NCI-H2227 treated with DMSO at 0.1 percent for 48 hours (cell line): Measurements from ENCODE around the gene LIMA1.
"Not testable (repeated sequence)": the region's sequence is repeated elsewhere in the genome, so short reads cannot be mapped to it uniquely, and the experiment has no call there.

ENCODE experiments used
- DNase-seq: peaks from one replicate; lab custom pipeline; 2025; lab: John Stamatoyannopoulos, UW

The LIMA1 gene

GRCh38 chr12:50287271-50287670 is 4.0 kb upstream of the LIMA1 start:
- DNase-seq, result no peak

- DNase-seq, result no peak
Measured at GRCh38 chr12:50285253-50285652, 1.9 kb upstream of the LIMA1 start.

- no peak for DNase-seq
Measured at GRCh38 chr12:50282721-50283228, 545 bp downstream of the LIMA1 start.

- DNase-seq, result no peak
Measured at GRCh38 chr12:50279501-50279900, 3.8 kb downstream of the LIMA1 start.

GRCh38 chr12:50276912-50277671 is 6.2 kb downstream of the LIMA1 start:
- DNase-seq, result no peak

- no peak for DNase-seq
Measured at GRCh38 chr12:50276068-50276467, 7.3 kb downstream of the LIMA1 start.

GRCh38 chr12:50275556-50275955 is 7.8 kb downstream of the LIMA1 start:
- DNase-seq, result no peak

GRCh38 chr12:50275127-50275526 is 8.2 kb downstream of the LIMA1 start:
- not testable (repeated sequence) for DNase-seq

- DNase-seq, result no peak
Measured at GRCh38 chr12:50271724-50272247, 11.5 kb downstream of the LIMA1 start.

- no peak for DNase-seq
Measured at GRCh38 chr12:50268482-50268881, 14.8 kb downstream of the LIMA1 start.

GRCh38 chr12:50265770-50266524 is 17.4 kb downstream of the LIMA1 start:
- no peak for DNase-seq

GRCh38 chr12:50263832-50264231 is 19.5 kb downstream of the LIMA1 start:
- DNase-seq, result no peak

- DNase-seq, result no peak
Measured at GRCh38 chr12:50261654-50262053, 21.7 kb downstream of the LIMA1 start.

- no peak for DNase-seq
Measured at GRCh38 chr12:50258167-50258551, 25.2 kb downstream of the LIMA1 start.

GRCh38 chr12:50257236-50258166 is 25.8 kb downstream of the LIMA1 start:
- DNase-seq, result peak; percentile 29

- DNase-seq, result no peak
Measured at GRCh38 chr12:50256761-50257160, 26.6 kb downstream of the LIMA1 start.

- DNase-seq, result no peak
Measured at GRCh38 chr12:50252977-50253602, 30.2 kb downstream of the LIMA1 start.

GRCh38 chr12:50251619-50252252 is 31.6 kb downstream of the LIMA1 start:
- no peak for DNase-seq

GRCh38 chr12:50249464-50250182 is 33.7 kb downstream of the LIMA1 start:
- no peak for DNase-seq

GRCh38 chr12:50248883-50249282 is 34.4 kb downstream of the LIMA1 start:
- no peak for DNase-seq
